Uterus (tissue), 2 donors: ENCODE data around the gene PCDHGA10.

Source experiments
- POLR2A ChIP-seq, 2 donors: fragments of 450-650 bp; IDR thresholded peaks; one replicate each; pipeline ENCODE4 v1.6.1; 2016; ENCODE audit warnings: antibody characterized with exemption in 2 of 2, mild to moderate bottlenecking in 1 of 2, moderate library complexity in 1 of 2
- TF ChIP-seq, protein P1 (sequence below), 4 experiments: fragments of 200-600 bp in 2 of 4; fragments of 450-650 bp in 2 of 4; sonication (generic) in 2 of 4; IDR thresholded peaks; one replicate each; pipeline ENCODE4 v1.5.1; 2016 to 2019; ENCODE audit warnings: antibody characterized with exemption in 4 of 4, mild to moderate bottlenecking in 2 of 4, moderate library complexity in 1 of 4

DNA sequence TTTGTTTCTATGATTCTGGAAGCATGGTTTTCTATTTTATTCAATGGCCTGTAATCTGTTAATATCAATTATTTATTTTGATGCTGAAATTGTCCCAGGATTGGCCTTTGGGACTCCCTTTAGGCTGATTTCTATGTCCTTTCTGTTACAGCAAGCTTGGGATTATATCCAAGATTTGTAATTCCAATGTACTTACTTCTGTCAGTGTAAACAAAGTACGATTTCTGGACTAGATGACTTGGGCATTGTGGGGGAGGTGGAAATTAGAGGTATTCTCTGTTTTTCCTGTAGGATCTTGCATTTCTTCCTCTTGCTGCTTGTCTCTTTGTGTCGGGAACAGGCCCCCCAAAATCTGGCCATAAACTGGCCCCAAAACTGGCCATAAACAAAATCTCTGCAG, 21.2 kb downstream of the PCDHGA10 start:
- TF ChIP-seq, protein P1, sequence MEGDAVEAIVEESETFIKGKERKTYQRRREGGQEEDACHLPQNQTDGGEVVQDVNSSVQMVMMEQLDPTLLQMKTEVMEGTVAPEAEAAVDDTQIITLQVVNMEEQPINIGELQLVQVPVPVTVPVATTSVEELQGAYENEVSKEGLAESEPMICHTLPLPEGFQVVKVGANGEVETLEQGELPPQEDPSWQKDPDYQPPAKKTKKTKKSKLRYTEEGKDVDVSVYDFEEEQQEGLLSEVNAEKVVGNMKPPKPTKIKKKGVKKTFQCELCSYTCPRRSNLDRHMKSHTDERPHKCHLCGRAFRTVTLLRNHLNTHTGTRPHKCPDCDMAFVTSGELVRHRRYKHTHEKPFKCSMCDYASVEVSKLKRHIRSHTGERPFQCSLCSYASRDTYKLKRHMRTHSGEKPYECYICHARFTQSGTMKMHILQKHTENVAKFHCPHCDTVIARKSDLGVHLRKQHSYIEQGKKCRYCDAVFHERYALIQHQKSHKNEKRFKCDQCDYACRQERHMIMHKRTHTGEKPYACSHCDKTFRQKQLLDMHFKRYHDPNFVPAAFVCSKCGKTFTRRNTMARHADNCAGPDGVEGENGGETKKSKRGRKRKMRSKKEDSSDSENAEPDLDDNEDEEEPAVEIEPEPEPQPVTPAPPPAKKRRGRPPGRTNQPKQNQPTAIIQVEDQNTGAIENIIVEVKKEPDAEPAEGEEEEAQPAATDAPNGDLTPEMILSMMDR (IDR thresholded peaks at IDR 0.05), result no peak
- TF ChIP-seq POLR2A (IDR thresholded peaks at IDR 0.05), result no peak
